Stimulated activated CD4-positive, alpha-beta T cell treated with anti-CD3 and anti-CD28 coated beads, Interleukin-4, amount 100 ng/mL, for 1 hour (primary cell): ENCODE measurements around the gene TPRG1.

Experiments
- DNase-seq: peaks from one replicate; pipeline ENCODE4 v3.0.0-alpha.2; 2020

Gene TPRG1

GRCh38 chr3:189286188-189286587, 114.4 kb downstream of the TPRG1 start:
- no peak for DNase-seq

GRCh38 chr3:189286916-189287315, 115.1 kb downstream of the TPRG1 start:
- DNase-seq: no peak

- DNase-seq: no peak
Measured at GRCh38 chr3:189288348-189289235, 116.8 kb downstream of the TPRG1 start.

- no peak for DNase-seq
Measured at GRCh38 chr3:189289251-189289650, 117.5 kb downstream of the TPRG1 start.

- DNase-seq: no peak
Measured at GRCh38 chr3:189292667-189293484, 121.1 kb downstream of the TPRG1 start.

- no peak for DNase-seq
Measured at GRCh38 chr3:189294649-189295048, 122.9 kb downstream of the TPRG1 start.

- no peak for DNase-seq
Measured at GRCh38 chr3:189295089-189295488, 123.3 kb downstream of the TPRG1 start.

GRCh38 chr3:189297932-189298331, 126.2 kb downstream of the TPRG1 start:
- DNase-seq: no peak

GRCh38 chr3:189298469-189299375, 127.0 kb downstream of the TPRG1 start:
- DNase-seq: no peak

GRCh38 chr3:189300345-189300744, 128.6 kb downstream of the TPRG1 start:
- DNase-seq: no peak

GRCh38 chr3:189301479-189301878, 129.7 kb downstream of the TPRG1 start:
- DNase-seq: no peak

- no peak for DNase-seq
Measured at GRCh38 chr3:189303584-189303983, 131.8 kb downstream of the TPRG1 start.

- DNase-seq: peak; percentile 7
Measured at GRCh38 chr3:189304465-189305351, 132.9 kb downstream of the TPRG1 start.

- DNase-seq: no peak
Measured at GRCh38 chr3:189305412-189305811, 133.6 kb downstream of the TPRG1 start.

GRCh38 chr3:189307963-189308362, 136.2 kb downstream of the TPRG1 start:
- no peak for DNase-seq

GRCh38 chr3:189308608-189309007, 136.8 kb downstream of the TPRG1 start:
- DNase-seq: no peak

- DNase-seq: no peak
Measured at GRCh38 chr3:189309400-189309975, 137.7 kb downstream of the TPRG1 start.

- no peak for DNase-seq
Measured at GRCh38 chr3:189311521-189311920, 139.8 kb downstream of the TPRG1 start.

- no peak for DNase-seq
Measured at GRCh38 chr3:189312866-189313265, 141.1 kb downstream of the TPRG1 start.

GRCh38 chr3:189316296-189317019, 144.7 kb downstream of the TPRG1 start:
- no peak for DNase-seq

- no peak for DNase-seq
Measured at GRCh38 chr3:189317911-189318310, 146.1 kb downstream of the TPRG1 start.
